ENCODE results near the gene FUT9. TPM values are rescaled to one million over a fixed set of nuclear protein-coding genes. Genes with fewer than 3 reads are reported as not detected.

Gene FUT9
- total and polyA plus RNA-seq, 2 of the 13 experiments (the other 11 are each of a cell fraction or from before 2014, with no cell fraction given): 0.01 TPM; not detected in 1

DNA sequence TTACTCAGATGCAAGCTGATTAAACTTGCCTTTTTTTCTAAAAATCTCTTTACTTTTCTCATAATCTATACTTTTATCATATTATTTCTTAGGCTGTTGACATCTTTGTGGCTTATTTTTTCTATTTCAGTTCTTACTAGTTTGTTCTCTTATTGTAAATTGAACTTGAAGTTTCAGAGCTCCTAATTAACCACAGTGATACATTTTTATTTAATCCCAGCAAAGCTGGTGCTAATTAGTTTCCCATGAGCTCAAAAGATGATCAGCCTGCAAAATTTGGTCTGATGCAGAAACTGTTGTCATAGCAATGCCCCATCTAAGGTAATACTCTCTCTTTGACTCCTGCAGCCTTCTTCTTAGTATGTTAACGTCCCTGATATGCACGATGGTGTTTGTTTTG is 170.3 kb downstream of the FUT9 start:
- TF ChIP-seq, protein P1, sequence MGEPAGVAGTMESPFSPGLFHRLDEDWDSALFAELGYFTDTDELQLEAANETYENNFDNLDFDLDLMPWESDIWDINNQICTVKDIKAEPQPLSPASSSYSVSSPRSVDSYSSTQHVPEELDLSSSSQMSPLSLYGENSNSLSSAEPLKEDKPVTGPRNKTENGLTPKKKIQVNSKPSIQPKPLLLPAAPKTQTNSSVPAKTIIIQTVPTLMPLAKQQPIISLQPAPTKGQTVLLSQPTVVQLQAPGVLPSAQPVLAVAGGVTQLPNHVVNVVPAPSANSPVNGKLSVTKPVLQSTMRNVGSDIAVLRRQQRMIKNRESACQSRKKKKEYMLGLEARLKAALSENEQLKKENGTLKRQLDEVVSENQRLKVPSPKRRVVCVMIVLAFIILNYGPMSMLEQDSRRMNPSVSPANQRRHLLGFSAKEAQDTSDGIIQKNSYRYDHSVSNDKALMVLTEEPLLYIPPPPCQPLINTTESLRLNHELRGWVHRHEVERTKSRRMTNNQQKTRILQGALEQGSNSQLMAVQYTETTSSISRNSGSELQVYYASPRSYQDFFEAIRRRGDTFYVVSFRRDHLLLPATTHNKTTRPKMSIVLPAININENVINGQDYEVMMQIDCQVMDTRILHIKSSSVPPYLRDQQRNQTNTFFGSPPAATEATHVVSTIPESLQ (CRISPR knock-in tag; conservative IDR thresholded peaks at IDR 0.05): no peak
- TF ChIP-seq RAD21 (CRISPR knock-in tag; IDR thresholded peaks at IDR 0.05) (no peak), ZNF564 (CRISPR knock-in tag; IDR thresholded peaks at IDR 0.05) (no peak), TAF15 (IDR thresholded peaks at IDR 0.05; ENCODE audit: low read depth, low read length, poor library complexity, severe bottlenecking) (no peak), YY1 (IDR thresholded peaks at IDR 0.05; ENCODE audit: insufficient read depth, insufficient replicate concordance, low read depth, low read length) (no peak), DR1 (CRISPR knock-in tag; IDR thresholded peaks at IDR 0.05) (no peak)
- Histone ChIP-seq H3K4me2 (ENCODE audit: low read depth, low read length) (no peak overlapping the region), H4K20me1 (ENCODE audit: insufficient read depth, low read length) (no peaks in the 10 kb centered on the region), H3K4me1 (ENCODE audit: insufficient read depth, low read length) (no peaks in the 10 kb centered on the region), H2AFZ (ENCODE audit: low read length) (no peak overlapping the region), H3K27ac (ENCODE audit: extremely low read length, insufficient read depth, low read length) (no peak overlapping the region), H3K9ac (ENCODE audit: insufficient read depth, low read depth, low read length) (no peak overlapping the region), H3K4me3 (replicated peaks in 1 of 3; ENCODE audit: insufficient read depth in 1 of 3, low read depth in 2 of 3, low read length in 3 of 3) (no peak overlapping the region), H3K36me3 (replicated peaks in 1 of 2; ENCODE audit: control insufficient read depth in 1 of 2, insufficient read depth in 2 of 2, low read length in 2 of 2) (no peaks in the 10 kb centered on the region), H3K27me3 (ENCODE audit: control insufficient read depth in 1 of 2, insufficient read depth in 2 of 2, low read length in 2 of 2) (no peaks in the 10 kb centered on the region), H3K9me3 (ENCODE audit: low read length) (no peaks in the 10 kb centered on the region), H3K79me2 (ENCODE audit: insufficient read depth, low read length) (no peaks in the 10 kb centered on the region)
- FAIRE-seq (no peak), ATAC-seq (no peak), DNase-seq (ENCODE audit: low spot score) (no peak)
- intact Hi-C loops (cut with micrococcal nuclease; ENCODE audit: unreplicated experiment) (no loop called here), in situ Hi-C loops (cut with HindIII; ENCODE audit: extremely low pct_ligation_motif_present, low pct_unique_long_range_greater_than_20kb) (no loop called here)
- no TSS peak for BruUV-seq (replicated peaks)
- WGBS (ENCODE audit: low lambda C conversion rate): 0% methylated on average over 2 of the region's 2 CpGs
- ChIA-PET CTCF (ENCODE audit: low intra/inter-chr PET ratio, low total read pairs) (no interaction called here), POLR2A (no interaction called here)

DNA sequence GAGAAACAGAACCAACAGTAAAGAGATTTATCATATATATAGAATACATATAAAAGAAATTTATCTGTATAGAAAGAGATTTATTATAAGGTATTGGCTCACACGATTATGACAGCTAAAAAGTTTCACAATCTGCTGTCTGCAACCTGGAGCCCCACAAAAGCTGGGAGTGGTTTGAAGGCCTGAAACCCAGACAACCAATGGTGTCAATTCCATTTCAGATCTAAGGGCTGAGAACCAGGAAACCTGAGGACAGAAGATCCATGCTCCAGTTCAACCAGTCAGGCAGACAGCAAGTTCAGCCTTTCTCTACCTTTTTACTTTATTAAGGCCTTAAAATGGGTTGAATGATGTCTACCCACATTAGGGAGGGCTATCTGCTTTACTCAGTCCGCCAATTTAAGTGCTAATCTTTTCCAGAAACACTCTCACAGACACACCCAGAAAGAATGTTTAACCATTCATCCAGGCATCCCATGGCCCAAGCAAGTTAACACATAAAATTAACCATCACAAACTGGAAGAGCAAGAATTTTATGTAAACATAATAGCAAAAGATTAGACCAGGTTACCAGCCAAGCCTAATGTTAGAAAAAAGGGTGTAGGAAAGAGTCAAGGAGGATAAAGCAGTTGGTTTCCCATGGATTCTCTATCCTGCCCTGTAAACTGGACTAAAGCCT is 170.9 kb downstream of the FUT9 start:
- Histone ChIP-seq H3K4me1 (ENCODE audit: insufficient read depth, low read length) (no peaks in the 10 kb centered on the region), H3K27me3 (ENCODE audit: control insufficient read depth in 1 of 2, insufficient read depth in 2 of 2, low read length in 2 of 2) (no peaks in the 10 kb centered on the region), H3K79me2 (ENCODE audit: insufficient read depth, low read length) (no peaks in the 10 kb centered on the region), H3K27ac (ENCODE audit: extremely low read length, insufficient read depth, low read length) (no peak overlapping the region), H3K4me2 (ENCODE audit: low read depth, low read length) (no peak overlapping the region), H3K4me3 (replicated peaks in 1 of 3; ENCODE audit: insufficient read depth in 1 of 3, low read depth in 2 of 3, low read length in 3 of 3) (no peak overlapping the region), H3K9me3 (ENCODE audit: low read length) (no peaks in the 10 kb centered on the region), H3K36me3 (replicated peaks in 1 of 2; ENCODE audit: control insufficient read depth in 1 of 2, insufficient read depth in 2 of 2, low read length in 2 of 2) (no peaks in the 10 kb centered on the region), H4K20me1 (ENCODE audit: insufficient read depth, low read length) (no peaks in the 10 kb centered on the region), H3K9ac (ENCODE audit: insufficient read depth, low read depth, low read length) (no peak overlapping the region), H2AFZ (ENCODE audit: low read length) (no peak overlapping the region)
- no peak for FAIRE-seq
- in situ Hi-C loops (cut with HindIII; ENCODE audit: extremely low pct_ligation_motif_present, low pct_unique_long_range_greater_than_20kb) (no loop called here), intact Hi-C loops (cut with micrococcal nuclease; ENCODE audit: unreplicated experiment) (no loop called here)
- ChIA-PET CTCF (ENCODE audit: low intra/inter-chr PET ratio, low total read pairs) (no interaction called here), POLR2A (no interaction called here)
- DNase-seq (ENCODE audit: low spot score): no peak
- no peak for ATAC-seq
- BruUV-seq (replicated peaks): no TSS peak
- 0% methylated on average over 2 of the region's 2 CpGs for WGBS (ENCODE audit: low lambda C conversion rate)
- no peak for TF ChIP-seq ZNF775 (CRISPR knock-in tag; IDR thresholded peaks at IDR 0.05; ENCODE audit: borderline replicate concordance)
- no peak for TF ChIP-seq ZNF460 (CRISPR knock-in tag; IDR thresholded peaks at IDR 0.05; ENCODE audit: borderline replicate concordance)
- TF ChIP-seq, protein P2, sequence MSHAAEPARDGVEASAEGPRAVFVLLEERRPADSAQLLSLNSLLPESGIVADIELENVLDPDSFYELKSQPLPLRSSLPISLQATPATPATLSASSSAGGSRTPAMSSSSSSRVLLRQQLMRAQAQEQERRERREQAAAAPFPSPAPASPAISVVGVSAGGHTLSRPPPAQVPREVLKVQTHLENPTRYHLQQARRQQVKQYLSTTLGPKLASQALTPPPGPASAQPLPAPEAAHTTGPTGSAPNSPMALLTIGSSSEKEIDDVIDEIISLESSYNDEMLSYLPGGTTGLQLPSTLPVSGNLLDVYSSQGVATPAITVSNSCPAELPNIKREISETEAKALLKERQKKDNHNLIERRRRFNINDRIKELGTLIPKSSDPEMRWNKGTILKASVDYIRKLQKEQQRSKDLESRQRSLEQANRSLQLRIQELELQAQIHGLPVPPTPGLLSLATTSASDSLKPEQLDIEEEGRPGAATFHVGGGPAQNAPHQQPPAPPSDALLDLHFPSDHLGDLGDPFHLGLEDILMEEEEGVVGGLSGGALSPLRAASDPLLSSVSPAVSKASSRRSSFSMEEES (CRISPR knock-in tag; IDR thresholded peaks at IDR 0.05): no peak
- no peak for TF ChIP-seq ZNF335 (CRISPR knock-in tag; IDR thresholded peaks at IDR 0.05)
- TF ChIP-seq ZNF124 (CRISPR knock-in tag; IDR thresholded peaks at IDR 0.05): no peak
- TF ChIP-seq, protein P3, sequence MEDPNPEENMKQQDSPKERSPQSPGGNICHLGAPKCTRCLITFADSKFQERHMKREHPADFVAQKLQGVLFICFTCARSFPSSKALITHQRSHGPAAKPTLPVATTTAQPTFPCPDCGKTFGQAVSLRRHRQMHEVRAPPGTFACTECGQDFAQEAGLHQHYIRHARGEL (CRISPR knock-in tag; IDR thresholded peaks at IDR 0.05): no peak
- TF ChIP-seq, protein P4, sequence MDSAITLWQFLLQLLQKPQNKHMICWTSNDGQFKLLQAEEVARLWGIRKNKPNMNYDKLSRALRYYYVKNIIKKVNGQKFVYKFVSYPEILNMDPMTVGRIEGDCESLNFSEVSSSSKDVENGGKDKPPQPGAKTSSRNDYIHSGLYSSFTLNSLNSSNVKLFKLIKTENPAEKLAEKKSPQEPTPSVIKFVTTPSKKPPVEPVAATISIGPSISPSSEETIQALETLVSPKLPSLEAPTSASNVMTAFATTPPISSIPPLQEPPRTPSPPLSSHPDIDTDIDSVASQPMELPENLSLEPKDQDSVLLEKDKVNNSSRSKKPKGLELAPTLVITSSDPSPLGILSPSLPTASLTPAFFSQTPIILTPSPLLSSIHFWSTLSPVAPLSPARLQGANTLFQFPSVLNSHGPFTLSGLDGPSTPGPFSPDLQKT (CRISPR knock-in tag; IDR thresholded peaks at IDR 0.05; ENCODE audit: borderline replicate concordance): no peak
- TF ChIP-seq KDM5B (CRISPR knock-in tag; IDR thresholded peaks at IDR 0.05; ENCODE audit: borderline replicate concordance): no peak
